Neural progenitor cell (in vitro differentiated cells): ENCODE measurements around the gene TIAM2. TPM values are rescaled to one million over a fixed set of nuclear protein-coding genes. Genes with fewer than 3 reads are reported as not detected.

ENCODE experiments used
- DNase-seq: peaks from one replicate; pipeline ENCODE4 v3.0.0-alpha.2; 2016; ENCODE audit warnings: low spot score
- H2AFZ ChIP-seq: fragments of 200-600 bp; sonication (generic); replicated peaks from 2 replicates; pipeline ENCODE4 v1.6.1; 2016; ENCODE audit warnings: antibody characterized with exemption
- H3F3A ChIP-seq: fragments of 200-600 bp; sonication (generic); 2 replicates; pipeline ENCODE4 v1.6.1; 2016; ENCODE audit warnings: antibody characterized with exemption, low read depth
- H3K27ac ChIP-seq: fragments of 200-600 bp; sonication (generic); 2 replicates; pipeline ENCODE4 v1.5.1; 2016; ENCODE audit warnings: mild to moderate bottlenecking
- H3K27me3 ChIP-seq: fragments of 200-600 bp; sonication (generic); 2 replicates; pipeline ENCODE4 v1.6.1; 2016; ENCODE audit warnings: mild to moderate bottlenecking, moderate library complexity
- H3K36me3 ChIP-seq: fragments of 200-600 bp; sonication (generic); 2 replicates; pipeline ENCODE4 v1.5.1; 2016
- H3K4me1 ChIP-seq: fragments of 200-600 bp; sonication (generic); 2 replicates; pipeline ENCODE4 v1.6.1; 2016; ENCODE audit warnings: mixed run types
- H3K4me2 ChIP-seq: fragments of 200-600 bp; sonication (generic); 2 replicates; pipeline ENCODE4 v1.6.1; 2016
- H3K4me3 ChIP-seq: fragments of 200-600 bp; sonication (generic); 2 replicates; pipeline ENCODE4 v1.5.1; 2016
- H3K79me2 ChIP-seq: fragments of 200-600 bp; sonication (generic); 2 replicates; pipeline ENCODE4 v1.6.1; 2016; ENCODE audit warnings: low read depth
- H3K9ac ChIP-seq: fragments of 200-600 bp; sonication (generic); 2 replicates; pipeline ENCODE4 v1.6.1; 2016
- H3K9me3 ChIP-seq: fragments of 200-600 bp; sonication (generic); 2 replicates; pipeline ENCODE4 v1.5.1; 2016; ENCODE audit warnings: low read depth
- H4K20me1 ChIP-seq: fragments of 200-600 bp; sonication (generic); 2 replicates; pipeline ENCODE4 v1.6.1; 2016; ENCODE audit warnings: low read depth
- H3K27ac Mint-ChIP-seq: 3 replicates; pipeline ENCODE4 v1.8.0; 2021; ENCODE audit warnings: mixed read lengths
- H3K27me3 Mint-ChIP-seq: 2 replicates; pipeline ENCODE4 v1.8.0; 2022; ENCODE audit warnings: low read depth, mild to moderate bottlenecking, inconsistent platforms, moderate library complexity, mixed read lengths; ENCODE audit not compliant: insufficient read depth
- H3K36me3 Mint-ChIP-seq: 3 replicates; pipeline ENCODE4 v1.8.0; 2021; ENCODE audit warnings: mixed read lengths
- H3K4me1 Mint-ChIP-seq: 3 replicates; pipeline ENCODE4 v1.8.0; 2021; ENCODE audit warnings: mixed read lengths
- H3K4me3 Mint-ChIP-seq: 3 replicates; pipeline ENCODE4 v1.8.0; 2021; ENCODE audit warnings: mild to moderate bottlenecking, moderate library complexity, mixed read lengths
- H3K9me3 Mint-ChIP-seq: 3 replicates; pipeline ENCODE4 v1.8.0; 2020; ENCODE audit warnings: mixed read lengths
- CTCF ChIP-seq: fragments of 200-600 bp; sonication (generic); IDR thresholded peaks from 2 replicates; pipeline ENCODE4 v1.5.1; 2017; ENCODE audit warnings: antibody characterized with exemption, mild to moderate bottlenecking
- EZH2 ChIP-seq: fragments of 200-600 bp; sonication (generic); IDR thresholded peaks from 2 replicates; pipeline ENCODE4 v1.6.1; 2017; ENCODE audit warnings: antibody characterized with exemption, mild to moderate bottlenecking, moderate library complexity
- EZH2phosphoT487 ChIP-seq: fragments of 200-600 bp; sonication (generic); IDR thresholded peaks from 2 replicates; pipeline ENCODE4 v1.6.1; 2017; ENCODE audit warnings: antibody characterized with exemption
- total RNA-seq: library from RNA; depleted of rRNA; stranded (reverse); fragments of >200 nt; gene quantifications from 2 replicates; pipeline ENCODE4 v1.2.3, GENCODE V29; 2015; ENCODE audit warnings: low replicate concordance

TIAM2 gene
- total RNA-seq, 1 donor from 2014 or later = 22.8 TPM

GRCh38 chr6:154991207-154991606 lies 3.9 kb upstream of the TIAM2 start:
- Histone ChIP-seq H2AFZ (no peak overlapping the region), H3K4me3 (no peak overlapping the region), H4K20me1 (no peaks in the 10 kb centered on the region), H3K27me3 (peaks cover 18% of the 10 kb centered on the region), H3K36me3 (no peaks in the 10 kb centered on the region), H3K4me1 (peaks cover 7% of the 10 kb centered on the region), H3K9ac (no peak overlapping the region), H3K79me2 (no peaks in the 10 kb centered on the region), H3K4me2 (no peak overlapping the region), H3F3A (peaks cover 13% of the 10 kb centered on the region), H3K9me3 (no peaks in the 10 kb centered on the region), H3K27ac (no peak overlapping the region)
- no peak for TF ChIP-seq EZH2
- no peak for TF ChIP-seq CTCF
- no peak for TF ChIP-seq EZH2phosphoT487
- H3K36me3 Mint-ChIP-seq = peaks cover 9% of the 10 kb centered on the region
- no peak overlapping the region for H3K4me3 Mint-ChIP-seq
- H3K27ac Mint-ChIP-seq = no peak overlapping the region
- H3K27me3 Mint-ChIP-seq = peaks cover 7% of the 10 kb centered on the region
- peaks cover 5% of the 10 kb centered on the region for H3K9me3 Mint-ChIP-seq
- no peak for DNase-seq
- H3K4me1 Mint-ChIP-seq = peaks cover 2% of the 10 kb centered on the region

GRCh38 chr6:154993026-154993425 lies 2.1 kb upstream of the TIAM2 start:
- Histone ChIP-seq H3K4me2 (no peak overlapping the region), H3K9me3 (no peaks in the 10 kb centered on the region), H4K20me1 (no peaks in the 10 kb centered on the region), H3K27me3 (peaks cover 26% of the 10 kb centered on the region), H3K9ac (no peak overlapping the region), H2AFZ (no peak overlapping the region), H3K27ac (no peak overlapping the region), H3K36me3 (no peaks in the 10 kb centered on the region), H3F3A (peaks cover 18% of the 10 kb centered on the region), H3K4me3 (no peak overlapping the region), H3K79me2 (no peaks in the 10 kb centered on the region), H3K4me1 (peaks cover 7% of the 10 kb centered on the region)
- no peak for DNase-seq
- peaks cover 9% of the 10 kb centered on the region for H3K36me3 Mint-ChIP-seq
- peaks cover 7% of the 10 kb centered on the region for H3K27me3 Mint-ChIP-seq
- H3K27ac Mint-ChIP-seq = no peak overlapping the region
- peaks cover 17% of the 10 kb centered on the region for H3K4me1 Mint-ChIP-seq
- H3K4me3 Mint-ChIP-seq = no peak overlapping the region
- TF ChIP-seq EZH2phosphoT487 = no peak
- TF ChIP-seq EZH2 = no peak
- TF ChIP-seq CTCF = no peak
- peaks cover 4% of the 10 kb centered on the region for H3K9me3 Mint-ChIP-seq

GRCh38 chr6:154993710-154994109 lies 1.4 kb upstream of the TIAM2 start:
- Mint-ChIP-seq H3K27me3 (peaks cover 7% of the 10 kb centered on the region), H3K9me3 (no peaks in the 10 kb centered on the region), H3K27ac (no peak overlapping the region), H3K4me1 (peaks cover 17% of the 10 kb centered on the region), H3K36me3 (peaks cover 4% of the 10 kb centered on the region), H3K4me3 (peak overlapping the region; percentile 89)
- Histone ChIP-seq H3F3A (peaks cover 18% of the 10 kb centered on the region), H3K36me3 (no peaks in the 10 kb centered on the region), H3K4me1 (peaks cover 7% of the 10 kb centered on the region), H2AFZ (no peak overlapping the region), H3K79me2 (no peaks in the 10 kb centered on the region), H3K9me3 (no peaks in the 10 kb centered on the region), H4K20me1 (no peaks in the 10 kb centered on the region), H3K27me3 (peaks cover 26% of the 10 kb centered on the region), H3K4me3 (no peak overlapping the region), H3K9ac (no peak overlapping the region), H3K27ac (no peak overlapping the region), H3K4me2 (no peak overlapping the region)
- DNase-seq = no peak
- TF ChIP-seq EZH2 (no peak), CTCF (no peak), EZH2phosphoT487 (no peak)
